HG02938 (cell line): ENCODE measurements around the gene TMEM183A.

Experiments used
- ATAC-seq: cut with Tn5 transposase; IDR thresholded peaks from one replicate; pipeline ENCODE4 v1.9.1; 2021; ENCODE audit warnings: mild to moderate bottlenecking, moderate library complexity; ENCODE audit not compliant: unreplicated experiment

Gene TMEM183A

DNA sequence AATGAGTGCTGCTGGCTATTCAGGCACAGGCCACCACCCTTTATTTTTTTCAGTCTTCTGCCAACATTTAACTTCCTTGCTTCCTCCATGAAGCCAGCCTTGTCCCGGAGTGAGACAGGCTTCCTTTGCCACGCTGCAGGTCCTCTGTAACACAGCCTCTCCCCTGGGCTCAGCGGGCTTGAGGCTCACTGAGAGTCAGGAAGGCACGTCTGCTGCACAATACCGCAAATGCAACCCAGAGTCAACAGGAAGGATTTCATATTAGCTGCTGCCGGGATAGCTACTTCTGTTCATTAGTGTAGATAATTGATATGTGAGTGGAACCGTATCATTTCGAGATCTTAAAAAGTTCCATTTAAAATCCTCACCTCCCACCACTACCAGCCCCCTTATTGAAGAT, 56.1 kb downstream of the TMEM183A start:
- ATAC-seq = no peak

DNA sequence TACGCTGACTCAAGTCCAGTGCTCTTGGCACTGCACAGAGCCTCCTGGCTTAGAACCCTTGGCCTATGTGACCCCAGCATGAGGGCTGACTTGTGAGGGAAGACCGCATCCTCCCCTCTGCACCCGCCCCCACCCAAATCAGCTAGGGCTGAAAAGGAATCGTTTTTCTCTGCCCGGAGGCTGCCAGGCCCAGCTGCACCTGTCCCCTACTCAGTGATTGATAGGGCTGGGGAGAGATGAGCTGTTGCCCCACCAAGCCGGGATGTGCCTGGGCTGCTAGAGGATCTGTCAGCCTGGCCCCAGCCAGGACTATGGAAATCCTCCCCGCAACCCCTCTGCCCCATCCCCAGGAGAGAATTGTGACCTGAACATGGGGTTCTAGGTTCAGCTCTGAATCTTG, 58.0 kb downstream of the TMEM183A start:
- ATAC-seq = no peak

DNA sequence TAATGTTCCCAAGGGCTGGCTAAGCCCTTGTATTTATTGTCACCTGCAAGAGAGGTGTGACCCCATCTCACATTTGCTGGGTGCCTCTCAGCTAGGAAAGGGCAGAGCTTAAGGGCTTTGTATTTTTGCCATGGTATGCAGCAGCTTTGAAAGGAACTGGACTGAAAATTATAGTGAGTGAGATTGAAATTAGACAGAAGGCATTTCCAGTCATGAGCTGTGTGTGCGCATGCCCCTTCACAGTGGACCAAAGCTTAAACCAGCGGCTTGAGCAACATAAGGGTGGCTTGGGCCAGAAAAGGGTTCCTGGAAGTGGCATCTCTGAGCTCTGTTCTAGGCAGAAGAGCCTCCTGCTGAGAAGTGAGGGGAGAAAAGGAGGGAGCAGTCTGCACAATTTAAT, 58.8 kb downstream of the TMEM183A start:
- ATAC-seq = no peak

DNA sequence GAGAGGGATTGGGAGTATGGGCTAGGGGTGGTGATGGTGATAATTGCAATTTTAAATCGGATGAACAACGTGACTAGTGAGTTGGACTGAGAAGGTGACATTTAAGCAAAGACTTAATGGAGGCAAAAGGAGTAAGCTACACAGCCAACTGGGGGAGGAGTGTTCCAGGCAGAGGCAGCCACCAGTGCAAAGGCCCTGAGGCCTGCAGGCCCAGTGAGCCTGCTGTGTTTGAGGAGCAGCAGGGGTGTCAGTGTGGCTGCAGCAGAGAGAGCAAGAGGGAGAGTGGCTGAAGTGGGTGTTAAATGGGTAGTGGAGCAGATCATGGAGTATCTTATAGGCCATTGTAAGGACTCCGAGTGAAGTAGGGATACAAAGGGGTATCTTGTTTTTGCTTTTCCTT, 59.8 kb downstream of the TMEM183A start:
- ATAC-seq = no peak

DNA sequence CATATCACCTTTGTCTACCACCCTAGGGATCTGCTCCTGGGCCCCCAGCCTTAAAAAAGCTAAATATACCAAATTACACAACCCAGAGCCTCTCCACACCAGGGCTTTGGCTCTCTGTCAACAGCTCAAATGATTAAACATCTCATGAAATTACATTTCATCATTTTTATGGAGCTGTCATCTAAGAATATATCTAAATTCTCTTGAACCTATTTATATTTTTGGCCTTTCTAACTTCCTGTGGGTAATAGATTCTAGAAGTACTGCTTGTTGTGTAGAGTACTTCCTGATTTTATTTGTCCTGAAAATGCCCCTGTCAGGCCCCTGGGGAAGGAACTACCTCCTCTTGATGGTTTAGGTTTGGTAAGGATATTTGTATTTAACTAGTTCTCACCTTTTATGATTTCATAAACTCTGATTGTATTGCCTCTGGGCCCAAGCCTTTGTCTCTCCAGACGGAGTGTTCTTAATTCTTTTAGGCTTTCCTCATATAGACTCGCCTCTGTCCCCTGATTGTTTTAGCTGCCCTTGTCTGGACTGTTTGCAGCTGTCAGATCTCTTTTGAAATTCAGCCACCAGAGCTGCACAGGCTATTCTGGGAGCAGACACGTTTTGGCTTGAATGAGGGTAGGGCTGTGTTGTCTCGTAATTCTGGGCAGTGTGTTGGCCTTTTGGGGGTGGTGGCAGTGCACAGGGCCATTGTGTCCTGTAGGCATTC, 62.0 kb downstream of the TMEM183A start:
- ATAC-seq = no peak

DNA sequence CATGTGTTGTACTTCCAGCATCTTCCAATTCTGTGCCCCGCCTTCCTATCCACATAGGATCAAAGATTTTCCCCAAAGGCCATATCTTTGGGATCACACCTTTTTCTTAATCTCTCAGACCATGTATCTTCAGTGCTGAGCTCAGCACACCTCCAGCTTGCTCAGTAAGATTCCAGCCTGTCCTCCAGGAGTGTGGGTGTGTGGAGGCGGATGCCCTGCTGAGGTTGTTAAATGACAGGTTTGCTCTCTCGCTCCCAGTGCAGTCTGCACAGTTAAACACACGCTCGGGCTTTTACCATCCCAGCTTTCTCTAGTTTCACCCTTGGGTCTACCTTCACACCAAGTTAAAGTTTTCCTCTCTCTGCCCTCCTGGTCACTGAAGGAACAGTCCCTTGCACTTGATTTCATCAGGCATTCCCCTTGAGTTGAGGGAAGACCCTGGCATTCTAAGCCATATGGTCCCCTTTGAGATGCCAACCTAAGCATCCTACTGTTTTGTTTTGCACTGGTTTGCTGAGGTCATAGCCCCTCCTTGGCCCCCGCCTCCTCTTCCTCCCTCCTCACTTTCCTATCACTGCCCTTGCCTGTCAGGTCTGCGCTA, 64.9 kb downstream of the TMEM183A start:
- no peak for ATAC-seq

DNA sequence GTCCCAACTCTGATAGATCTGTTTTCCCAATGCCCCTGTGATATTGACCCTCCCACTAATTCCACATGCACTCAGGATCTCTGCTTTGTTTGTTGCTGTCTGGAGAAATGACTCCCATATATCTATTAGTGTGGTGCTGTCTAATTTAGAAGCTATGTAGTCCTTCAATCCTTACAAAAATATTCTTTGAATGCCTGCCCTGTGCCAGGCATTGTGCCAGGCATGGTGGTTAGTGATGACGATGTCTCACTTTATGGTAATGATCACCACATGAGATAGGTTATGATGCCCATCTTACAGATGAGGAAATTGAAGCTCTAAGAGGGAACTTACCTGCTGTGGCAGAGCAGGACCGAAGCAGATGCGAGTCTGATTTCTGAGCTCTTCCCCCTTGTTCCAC, 65.7 kb downstream of the TMEM183A start:
- no peak for ATAC-seq

DNA sequence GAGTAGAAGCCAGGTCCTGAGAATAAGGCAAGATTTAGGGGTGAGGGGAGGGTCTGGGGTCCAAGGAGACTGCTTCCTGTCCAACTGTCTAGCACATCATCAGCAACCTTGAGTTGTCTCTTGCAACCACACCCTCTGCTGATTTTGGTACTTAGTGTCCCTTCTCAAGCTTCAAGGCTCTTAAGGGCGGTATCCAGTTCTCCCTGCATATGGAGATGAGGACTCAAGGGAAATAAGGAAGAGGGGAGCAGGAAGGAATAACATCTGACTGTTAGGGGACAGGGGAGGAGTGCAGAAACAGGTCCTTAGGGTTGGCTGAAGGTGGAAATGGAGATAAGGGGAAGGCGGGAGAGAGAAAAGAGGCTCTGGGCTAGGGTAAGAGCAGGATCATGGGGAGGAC, 66.3 kb downstream of the TMEM183A start:
- no peak for ATAC-seq
